ENCODE data around the gene SIGLEC7.
"Not testable (repeated sequence)": the region's sequence is repeated elsewhere in the genome, so short reads cannot be mapped to it uniquely, and the experiment has no call there.

The SIGLEC7 gene

DNA sequence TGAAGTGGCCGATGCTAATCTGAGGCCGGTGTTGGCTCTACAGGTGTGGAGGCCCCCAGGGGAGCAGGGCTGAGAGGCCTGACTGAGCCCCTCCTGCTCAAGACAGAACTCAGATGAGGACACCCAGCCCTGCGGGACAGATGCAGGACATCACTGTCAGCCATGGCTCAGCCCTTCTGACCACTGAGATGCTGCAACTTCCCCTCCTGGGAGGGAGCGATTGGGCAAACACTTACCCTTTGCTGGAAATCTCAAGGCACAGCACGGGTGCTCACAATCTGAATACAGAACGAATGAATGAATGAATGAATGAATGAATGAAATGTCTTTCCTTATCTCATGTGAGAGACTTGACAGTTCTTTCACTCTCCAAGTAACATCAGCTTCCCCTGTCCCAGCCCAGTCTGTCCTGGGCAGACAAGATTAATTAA is 3.5 kb upstream of the SIGLEC7 start:
- DNase-seq (ENCODE audit: low spot score): peak; percentile 40

DNA sequence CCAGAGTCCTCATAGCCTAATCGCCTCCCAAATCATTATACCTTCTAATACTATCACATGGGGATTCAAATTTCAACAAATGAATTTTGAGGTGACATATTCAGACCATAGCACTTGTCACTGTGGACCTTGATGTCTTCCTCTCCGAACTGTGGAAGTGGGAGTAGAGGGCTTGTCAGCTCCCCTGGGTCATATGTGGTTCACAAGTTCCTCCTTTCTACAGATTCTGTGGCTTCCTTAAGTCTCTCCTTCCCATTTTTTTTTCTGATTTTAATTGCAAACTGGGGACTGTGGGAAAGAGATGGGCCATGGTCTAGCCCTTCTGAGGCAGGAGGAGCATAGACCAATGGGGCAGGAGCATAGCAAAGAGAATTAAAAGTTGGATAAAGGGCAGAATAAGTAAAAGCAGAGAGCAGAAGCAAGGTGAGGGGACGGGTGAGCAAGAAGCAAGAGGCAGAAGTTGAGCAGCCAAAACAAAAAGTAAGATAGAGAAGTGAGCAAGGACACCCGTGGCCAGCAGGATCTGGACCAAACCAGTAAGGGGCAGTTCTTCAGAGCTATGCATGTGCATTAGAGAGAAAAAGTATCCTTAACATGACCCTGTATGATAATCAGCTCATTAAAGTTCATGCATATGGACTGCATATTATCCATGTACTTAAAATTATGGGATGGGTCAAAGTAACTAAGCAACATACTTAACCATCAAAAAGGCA is 2.6 kb upstream of the SIGLEC7 start:
- DNase-seq (ENCODE audit: low spot score): peak; percentile 72

DNA sequence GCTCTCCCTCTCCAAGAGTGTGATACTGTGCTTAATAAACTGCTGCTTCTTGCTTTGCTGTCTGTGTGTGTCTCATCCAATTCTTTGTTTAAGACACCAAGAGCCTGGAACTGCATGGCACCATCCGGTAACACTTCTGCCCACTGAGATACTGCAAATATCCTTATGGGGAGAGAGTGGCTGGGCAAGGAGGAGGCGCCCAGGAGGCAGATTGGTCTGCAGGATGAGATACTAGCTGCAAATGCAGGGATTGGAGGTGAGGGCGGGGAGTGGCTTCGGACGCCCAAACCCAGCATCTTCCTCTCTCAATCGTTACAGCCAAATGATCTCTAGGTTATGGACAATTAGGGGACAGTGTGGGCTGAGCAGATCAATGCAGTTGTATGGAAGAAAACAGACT is 1.7 kb upstream of the SIGLEC7 start:
- DNase-seq (ENCODE audit: low spot score): no peak

DNA sequence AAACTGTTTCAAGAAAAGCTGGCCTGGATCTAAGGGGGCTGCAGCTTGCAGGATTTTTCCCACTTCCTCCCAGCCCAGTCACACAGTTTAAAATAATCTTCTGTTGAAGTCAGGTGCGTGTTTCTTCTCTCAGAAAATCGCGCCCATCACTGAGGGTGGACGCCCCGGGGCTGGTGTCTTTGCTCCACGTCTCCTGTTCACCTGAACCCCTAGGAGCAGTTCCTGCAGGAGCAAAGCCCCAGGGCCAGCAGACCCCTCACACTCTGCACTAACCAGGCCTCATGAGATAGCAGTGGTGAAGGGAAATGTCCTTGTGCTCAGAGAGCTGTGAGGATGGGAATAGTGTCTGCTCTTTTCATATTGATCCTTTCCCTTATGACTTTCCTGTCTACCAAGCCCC is 920 bp upstream of the SIGLEC7 start:
- DNase-seq (ENCODE audit: low spot score): no peak

DNA sequence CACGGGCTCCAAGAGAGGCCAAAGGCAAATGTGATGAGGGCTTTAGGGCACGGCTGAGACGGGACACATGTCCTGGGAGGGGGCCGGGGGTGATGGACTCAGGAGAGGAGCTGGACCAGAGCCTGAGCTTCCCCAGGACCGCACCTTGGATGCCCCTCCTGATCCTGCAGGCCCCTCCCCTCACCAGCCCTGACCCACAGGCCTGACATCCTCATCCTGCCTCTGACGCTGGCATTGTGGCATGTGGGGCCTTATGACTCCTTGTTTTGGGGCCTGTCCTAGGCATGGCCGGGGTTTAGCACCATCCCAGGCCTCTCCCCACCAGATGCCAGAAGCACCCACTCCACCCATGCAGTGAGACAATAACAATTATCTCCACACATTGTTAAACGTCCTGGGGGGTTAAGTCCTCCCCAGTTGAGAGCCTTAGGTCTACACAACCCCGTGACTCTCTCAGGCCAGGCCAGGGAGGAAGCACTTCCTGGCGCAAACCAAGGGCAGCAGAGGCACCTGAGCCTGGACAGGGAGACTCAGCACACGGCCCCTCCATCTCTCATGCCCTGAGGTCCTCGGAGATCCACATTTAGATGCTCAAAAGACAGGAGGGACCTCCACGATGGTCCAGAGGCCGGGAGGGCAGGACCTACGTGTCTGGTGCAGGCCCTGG is 841 bp downstream of the SIGLEC7 start:
- DNase-seq (ENCODE audit: low spot score): not testable (repeated sequence)

DNA sequence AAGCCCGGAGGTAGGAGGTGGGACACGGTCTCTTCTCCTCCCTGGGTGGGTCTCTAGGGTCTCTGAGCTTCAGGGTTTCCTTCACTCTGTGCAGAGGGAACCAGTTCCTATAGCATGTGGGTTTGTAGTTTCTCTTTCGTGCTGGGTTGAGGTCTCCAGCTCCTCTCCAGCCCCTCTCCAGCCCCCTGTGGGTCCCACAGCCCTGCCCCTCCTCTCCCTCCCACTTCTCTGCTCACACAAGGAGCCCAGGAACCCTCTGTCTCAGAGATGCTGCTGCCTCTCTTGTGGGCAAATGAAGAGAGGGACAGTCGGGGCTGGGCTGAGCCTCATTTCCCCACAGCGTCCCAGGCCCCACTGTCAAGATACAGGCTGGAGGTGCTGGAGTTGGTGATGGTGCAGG is 1.4 kb downstream of the SIGLEC7 start:
- no peak for DNase-seq (ENCODE audit: low spot score)

DNA sequence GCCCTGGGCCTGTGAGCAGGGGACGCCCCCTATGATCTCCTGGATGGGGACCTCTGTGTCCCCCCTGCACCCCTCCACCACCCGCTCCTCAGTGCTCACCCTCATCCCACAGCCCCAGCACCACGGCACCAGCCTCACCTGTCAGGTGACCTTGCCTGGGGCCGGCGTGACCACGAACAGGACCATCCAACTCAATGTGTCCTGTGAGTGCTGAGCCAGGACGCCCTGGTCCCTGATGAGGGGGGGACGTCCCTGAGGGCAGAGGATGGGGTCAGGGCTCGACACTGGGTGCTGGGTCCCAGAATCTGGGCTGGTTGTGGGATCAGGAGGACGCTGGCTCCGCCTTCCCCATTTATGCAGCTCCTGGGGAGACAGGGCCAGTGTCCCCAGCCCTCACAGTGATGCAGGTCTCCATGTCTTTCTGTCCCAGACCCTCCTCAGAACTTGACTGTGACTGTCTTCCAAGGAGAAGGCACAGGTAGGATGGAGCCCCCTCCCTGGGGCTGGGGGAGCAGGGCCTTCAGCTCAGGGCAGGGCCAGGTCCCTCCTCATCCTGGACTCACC is 2.5 kb downstream of the SIGLEC7 start:
- no peak for DNase-seq (ENCODE audit: low spot score)

DNA sequence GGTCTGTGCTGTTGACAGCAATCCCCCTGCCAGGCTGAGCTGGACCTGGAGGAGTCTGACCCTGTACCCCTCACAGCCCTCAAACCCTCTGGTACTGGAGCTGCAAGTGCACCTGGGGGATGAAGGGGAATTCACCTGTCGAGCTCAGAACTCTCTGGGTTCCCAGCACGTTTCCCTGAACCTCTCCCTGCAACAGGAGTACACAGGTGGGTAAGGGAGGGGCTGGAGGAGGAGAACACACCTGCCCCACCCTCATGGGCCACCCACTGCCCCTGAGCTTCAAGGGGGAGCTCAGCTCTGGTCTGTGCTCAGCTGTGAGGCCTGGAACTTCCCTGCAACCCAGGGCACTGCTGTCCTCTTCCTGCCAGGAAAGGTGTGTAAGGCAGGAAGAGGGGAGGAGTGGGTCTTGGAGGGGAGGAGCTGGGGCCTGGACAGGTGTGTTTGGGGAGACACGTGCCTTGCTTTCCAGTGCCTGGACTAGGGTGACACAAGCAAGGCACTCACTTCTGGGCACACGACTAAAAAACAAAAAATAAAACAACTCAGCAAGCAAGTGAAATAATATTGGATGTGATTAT is 3.9 kb downstream of the SIGLEC7 start:
- no peak for DNase-seq (ENCODE audit: low spot score)

DNA sequence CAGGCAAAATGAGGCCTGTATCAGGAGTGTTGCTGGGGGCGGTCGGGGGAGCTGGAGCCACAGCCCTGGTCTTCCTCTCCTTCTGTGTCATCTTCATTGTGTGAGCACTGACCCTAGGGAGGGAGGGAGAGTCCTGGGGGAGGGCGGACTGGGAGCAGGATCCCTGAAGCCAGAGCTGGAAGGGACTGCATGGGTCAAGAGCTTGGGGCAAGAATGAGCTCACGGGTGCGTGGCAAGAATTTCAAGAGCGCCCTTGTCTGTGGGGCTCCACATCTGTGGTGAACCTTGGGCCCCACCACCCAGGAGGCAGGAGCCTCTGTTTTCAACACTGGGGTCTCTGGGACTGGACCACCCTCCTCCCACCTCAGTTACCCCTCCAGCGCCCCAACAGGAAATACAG is 4.7 kb downstream of the SIGLEC7 start:
- DNase-seq (ENCODE audit: low spot score): no peak

DNA sequence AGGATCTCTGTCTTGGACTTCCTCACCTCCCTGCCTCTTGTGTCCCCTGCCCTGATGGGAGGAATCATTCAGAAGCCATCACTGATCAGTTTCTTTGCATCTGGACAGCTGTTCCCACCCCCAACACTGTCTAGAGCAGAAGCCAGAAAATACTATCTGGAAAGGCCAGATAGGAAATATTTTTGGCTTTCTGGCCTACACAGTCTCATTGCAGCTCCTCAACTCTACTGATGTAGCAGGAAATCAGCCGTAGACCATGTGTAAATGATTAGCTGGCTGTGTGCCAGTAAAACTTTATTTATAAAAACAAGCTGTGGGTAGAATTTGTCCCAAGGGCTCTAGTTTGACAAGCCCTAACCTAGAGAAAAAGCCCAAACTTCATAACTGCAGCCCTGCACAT is 5.6 kb downstream of the SIGLEC7 start:
- DNase-seq (ENCODE audit: low spot score): no peak

DNA sequence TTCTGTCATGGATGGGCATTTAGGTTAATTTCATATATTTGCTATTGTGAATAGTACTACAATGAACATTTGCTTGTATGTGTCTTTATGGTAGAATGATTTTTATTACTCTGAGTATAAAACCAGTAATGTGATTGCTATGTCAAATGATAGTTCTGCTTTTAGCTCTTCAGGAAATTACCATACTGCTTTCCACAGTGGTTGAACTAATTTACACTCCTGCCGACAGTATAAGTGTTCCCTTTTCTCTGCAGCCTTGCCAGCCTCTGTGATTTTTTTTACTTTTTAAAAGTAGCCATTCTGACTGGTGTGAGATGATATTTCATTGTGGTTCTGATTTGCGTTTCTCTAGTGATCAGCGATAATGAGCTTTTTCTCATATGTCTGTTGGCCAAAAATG is 6.5 kb downstream of the SIGLEC7 start:
- DNase-seq (ENCODE audit: low spot score): peak; percentile 24

DNA sequence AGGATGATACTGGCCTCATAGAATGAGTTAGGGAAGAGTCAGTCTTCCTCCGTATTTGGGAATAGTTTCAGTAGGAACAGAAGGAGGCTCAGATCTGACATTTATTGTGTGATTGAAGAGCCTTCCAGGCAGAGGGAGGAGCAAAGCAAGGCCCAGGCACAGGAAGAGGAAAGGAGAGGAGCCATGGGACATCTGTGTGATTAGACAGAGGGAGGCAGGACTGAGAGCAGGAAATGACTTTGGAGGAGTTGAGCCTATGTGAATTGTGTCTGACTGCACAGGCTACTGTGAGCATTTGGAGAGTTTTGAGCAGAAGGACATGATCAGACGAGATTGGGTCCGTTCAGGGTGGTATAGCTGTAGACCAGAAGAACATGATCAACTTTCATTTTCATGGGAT is 8.5 kb downstream of the SIGLEC7 start:
- no peak for DNase-seq (ENCODE audit: low spot score)

DNA sequence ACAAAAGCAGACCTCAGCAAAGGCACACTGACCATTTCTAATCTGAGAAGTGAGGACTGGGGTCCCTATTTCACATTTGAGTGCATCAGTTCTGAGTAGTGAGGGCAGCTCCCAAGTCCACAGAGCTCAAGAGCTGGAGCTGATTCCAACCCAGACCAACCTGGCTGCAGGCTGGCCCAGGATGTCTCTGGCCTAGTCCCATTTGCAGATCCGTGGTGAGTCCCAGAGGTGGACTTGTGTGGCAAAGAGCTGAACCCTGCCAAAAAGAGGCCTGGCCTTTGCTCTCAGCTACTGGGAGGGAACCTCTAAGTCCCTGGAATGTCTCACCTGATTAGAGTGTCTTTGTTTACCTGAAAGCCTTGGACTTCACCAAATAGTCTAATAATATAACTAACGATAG is 14.6 kb downstream of the SIGLEC7 start:
- no peak for DNase-seq (ENCODE audit: low spot score)

DNA sequence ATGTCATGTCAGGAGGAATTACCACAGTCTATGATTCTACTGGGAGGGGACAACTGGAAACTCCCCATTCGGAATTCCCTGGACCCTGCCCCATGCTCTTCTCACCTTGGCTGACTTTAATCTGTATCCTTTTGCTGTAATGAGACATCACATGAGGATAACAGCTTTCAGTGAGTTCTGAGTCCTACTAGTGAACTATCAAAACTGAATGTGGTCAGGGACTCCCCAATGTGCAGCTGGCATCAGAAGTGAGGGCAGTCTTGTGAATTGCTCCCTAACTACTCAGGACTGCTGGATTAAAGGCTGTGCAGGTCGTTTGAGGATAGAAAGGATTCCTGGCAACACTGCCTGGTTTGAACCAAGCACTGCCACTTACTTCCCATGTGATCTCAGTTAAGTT is 15.2 kb downstream of the SIGLEC7 start:
- DNase-seq (ENCODE audit: low spot score): no peak

DNA sequence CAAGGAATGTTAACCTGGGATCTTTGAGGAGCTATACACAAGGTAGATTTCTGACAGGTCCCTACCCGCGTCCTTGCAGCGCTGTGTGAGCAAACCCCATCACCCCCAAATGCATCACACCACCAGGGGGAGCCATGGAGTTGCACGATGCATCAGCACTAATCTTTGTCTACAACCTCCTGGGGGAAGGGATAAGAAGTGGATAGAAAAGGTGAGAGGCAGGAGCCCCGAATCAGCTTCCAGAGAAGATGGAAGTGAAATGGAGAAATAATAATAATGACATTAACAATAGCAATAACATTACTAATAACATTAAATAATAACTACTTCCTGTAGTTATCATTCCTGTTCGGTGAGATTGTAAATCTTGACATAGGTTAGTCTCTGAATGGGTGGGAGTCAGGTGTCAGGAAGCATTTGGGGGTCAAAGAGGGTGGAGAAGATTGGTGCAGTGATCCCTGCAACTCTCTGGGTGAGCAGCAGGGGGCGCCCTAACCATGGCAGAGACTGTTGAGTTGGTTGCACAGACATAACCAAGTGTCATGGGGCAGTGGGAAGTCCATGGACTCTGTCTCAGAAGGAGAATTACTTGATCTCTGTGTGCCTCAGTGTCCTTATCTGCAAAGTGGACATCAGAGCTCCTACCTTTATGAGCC is 16.5 kb downstream of the SIGLEC7 start:
- no peak for DNase-seq (ENCODE audit: low spot score)

DNA sequence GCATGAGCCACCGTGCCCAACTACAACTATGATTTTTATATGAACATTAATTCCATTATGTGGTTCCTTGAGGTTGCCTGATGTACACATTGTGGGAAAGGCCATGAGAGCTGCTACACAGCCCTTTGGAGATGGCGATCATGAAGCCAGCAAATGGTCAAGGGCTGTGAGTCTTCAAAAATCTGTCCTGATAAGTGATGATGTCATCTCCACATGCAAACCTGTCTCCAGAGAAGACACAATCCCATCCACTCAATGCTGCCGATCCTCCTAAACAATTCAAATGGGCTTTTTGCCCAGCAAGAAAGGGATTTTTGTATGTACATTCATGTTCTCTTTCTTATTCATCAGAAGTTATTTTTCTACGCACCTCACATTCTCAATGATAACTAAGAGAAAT is 17.6 kb downstream of the SIGLEC7 start:
- DNase-seq (ENCODE audit: low spot score): no peak

DNA sequence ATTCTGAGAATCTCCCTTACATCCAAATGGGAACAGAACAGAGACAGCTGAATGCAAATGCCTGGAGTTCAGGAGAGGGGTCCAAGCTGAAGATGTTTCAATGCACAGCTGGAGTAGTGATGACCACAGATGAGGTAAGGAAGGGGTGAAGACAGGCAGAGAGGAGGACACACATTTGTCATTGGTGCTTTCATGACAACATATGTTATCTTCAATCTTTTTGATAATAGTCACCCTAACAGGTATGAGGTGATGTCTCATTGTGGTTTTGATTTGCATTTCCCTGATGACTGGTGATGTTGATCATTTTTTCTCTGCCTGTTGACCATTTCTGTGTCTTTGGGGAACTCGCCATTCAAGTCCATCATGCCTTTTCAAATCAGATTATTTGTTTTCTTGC is 19.2 kb downstream of the SIGLEC7 start:
- no peak for DNase-seq (ENCODE audit: low spot score)

DNA sequence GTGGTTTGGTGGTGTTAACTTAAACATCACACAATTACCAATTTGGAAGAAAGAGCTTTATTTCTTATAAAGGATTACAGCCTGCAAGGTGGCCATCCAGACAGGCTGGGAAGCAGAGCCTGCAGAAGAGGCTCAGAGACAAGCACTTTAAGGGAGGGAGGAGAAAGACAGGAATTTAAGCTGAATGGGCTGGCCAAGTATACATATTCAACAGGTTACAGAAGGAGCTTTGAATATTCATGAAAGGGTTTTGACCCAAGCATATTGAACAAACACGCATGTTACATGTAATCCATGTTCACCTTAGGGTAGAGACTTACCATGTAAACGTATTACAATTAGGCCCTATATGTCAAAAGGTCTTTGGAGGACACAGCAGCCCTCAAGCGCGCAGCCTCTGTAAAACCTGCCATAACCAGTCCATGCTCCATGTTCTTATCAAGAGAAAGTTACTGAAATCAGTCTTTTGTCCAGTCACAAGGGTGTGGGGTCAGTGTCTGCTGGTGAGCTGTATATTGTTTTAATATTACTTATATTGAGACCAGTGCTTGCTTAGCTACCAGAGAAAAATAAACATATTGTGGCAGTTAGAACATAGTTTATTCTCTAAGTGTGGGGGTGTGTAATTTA is 19.9 kb downstream of the SIGLEC7 start:
- no peak for DNase-seq (ENCODE audit: low spot score)

DNA sequence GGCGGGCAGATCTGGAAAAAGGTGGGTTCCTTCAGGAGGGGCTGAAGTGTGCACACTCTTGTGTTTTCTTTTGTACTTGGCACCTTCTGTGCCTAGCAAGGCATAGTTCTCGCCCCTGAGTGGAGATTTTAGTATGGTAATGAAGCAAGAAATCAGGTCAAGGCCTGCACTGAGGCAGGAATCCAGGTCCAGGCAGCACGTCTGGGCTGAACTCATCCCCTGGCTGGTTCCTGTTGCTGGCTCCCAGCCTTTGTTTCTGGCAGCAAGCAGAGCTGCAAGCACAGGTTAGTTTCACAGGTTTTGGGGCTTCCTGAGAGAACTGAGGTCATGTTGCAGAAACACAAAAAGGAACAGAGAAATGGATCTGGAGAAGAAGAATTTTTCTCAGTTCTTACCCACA is 21.2 kb downstream of the SIGLEC7 start:
- no peak for DNase-seq (ENCODE audit: low spot score)

DNA sequence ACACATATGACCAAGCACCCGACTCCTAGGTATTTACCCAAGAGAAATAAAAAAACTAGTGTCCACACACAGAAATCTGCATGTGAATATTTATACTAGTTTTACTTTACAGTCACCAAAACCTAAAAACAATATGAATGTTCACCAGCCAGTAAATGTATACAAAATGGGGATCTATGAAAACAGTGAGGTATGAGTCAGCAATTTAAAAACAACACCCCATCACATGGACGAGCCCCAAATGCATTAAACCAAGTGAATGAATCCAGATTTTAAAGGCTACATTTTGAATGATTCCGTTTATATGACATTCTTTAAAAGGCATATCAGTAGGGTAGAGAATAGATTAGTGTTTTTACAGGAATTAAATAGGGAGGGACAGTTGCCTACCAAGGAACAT is 22.1 kb downstream of the SIGLEC7 start:
- no peak for DNase-seq (ENCODE audit: low spot score)

DNA sequence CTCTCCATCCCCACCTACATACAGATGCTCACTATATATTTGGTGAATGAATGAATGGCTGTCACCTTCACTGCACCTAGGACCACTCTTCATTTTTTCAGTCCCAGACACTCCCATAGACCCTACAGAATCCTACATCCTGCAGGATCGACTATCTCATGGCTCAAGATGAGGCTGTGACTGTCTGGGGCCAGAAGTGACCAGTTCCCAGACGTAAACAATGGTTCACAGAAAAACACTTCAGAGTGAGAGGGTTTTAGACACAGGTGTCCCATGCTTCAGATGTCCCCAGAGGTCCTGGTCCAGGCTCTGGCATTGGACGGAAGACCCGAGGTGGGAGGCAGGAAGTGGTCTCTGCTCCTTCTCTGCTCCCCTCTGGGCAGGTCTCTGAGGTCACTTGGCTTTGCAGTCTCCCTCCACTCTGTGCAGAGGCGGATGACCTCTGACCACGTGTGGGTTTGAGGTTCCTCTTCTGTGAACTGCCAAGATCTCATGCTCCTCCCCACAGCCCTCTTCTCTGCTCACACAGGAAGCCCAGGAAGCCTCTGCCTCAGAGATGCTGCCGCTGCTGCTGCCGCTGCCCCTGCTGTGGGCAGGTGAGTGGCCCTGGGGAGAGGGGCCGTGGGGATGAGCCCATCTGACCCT is 24.9 kb downstream of the SIGLEC7 start:
- peak; percentile 63 for DNase-seq (ENCODE audit: low spot score)
